Right lobe of liver (tissue), 4 donors: ENCODE results near the gene PRKAA1.

ENCODE experiments used
- POLR2A ChIP-seq: fragments of 450-650 bp; IDR thresholded peaks from one replicate; pipeline ENCODE4 v1.6.1; 2017; ENCODE audit warnings: antibody characterized with exemption, mild to moderate bottlenecking
- TF ChIP-seq, protein P1 (sequence below), 4 donors: fragments of 200-600 bp in 3 of 4; fragments of 450-650 bp in 1 of 4; IDR thresholded peaks; one replicate each; pipeline versions ENCODE4 v1.5.1 to v1.8.0; 2016 to 2022; ENCODE audit warnings: antibody characterized with exemption in 4 of 4, mild to moderate bottlenecking in 2 of 4
- donor health status: DM: no; HTN: no; CAD: no.
- donor health status: DM: no; HTN: no; CAD: no.
- donor health status: DM: no; HTN: yes; CAD: no.

DNA sequence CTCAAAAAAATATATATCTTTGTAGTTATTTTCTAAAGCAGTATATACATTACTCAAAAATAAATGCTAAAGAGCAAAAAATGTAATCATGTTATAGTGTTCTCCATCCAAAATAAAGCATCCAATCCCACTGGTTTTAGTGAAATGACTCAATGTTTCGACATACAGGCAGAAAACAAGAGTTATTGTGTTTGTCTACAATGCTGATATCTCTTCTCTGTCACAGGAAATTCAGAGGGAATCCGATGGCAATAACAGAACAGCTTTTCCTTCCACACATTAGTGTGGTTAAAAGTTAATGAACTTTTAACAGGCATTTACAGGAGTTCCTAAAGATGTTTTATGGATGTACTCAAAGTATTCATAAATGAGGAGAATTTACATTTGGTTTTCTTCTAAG lies 54.4 kb downstream of the PRKAA1 start:
- TF ChIP-seq POLR2A: no peak
- TF ChIP-seq, protein P1, sequence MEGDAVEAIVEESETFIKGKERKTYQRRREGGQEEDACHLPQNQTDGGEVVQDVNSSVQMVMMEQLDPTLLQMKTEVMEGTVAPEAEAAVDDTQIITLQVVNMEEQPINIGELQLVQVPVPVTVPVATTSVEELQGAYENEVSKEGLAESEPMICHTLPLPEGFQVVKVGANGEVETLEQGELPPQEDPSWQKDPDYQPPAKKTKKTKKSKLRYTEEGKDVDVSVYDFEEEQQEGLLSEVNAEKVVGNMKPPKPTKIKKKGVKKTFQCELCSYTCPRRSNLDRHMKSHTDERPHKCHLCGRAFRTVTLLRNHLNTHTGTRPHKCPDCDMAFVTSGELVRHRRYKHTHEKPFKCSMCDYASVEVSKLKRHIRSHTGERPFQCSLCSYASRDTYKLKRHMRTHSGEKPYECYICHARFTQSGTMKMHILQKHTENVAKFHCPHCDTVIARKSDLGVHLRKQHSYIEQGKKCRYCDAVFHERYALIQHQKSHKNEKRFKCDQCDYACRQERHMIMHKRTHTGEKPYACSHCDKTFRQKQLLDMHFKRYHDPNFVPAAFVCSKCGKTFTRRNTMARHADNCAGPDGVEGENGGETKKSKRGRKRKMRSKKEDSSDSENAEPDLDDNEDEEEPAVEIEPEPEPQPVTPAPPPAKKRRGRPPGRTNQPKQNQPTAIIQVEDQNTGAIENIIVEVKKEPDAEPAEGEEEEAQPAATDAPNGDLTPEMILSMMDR (IDR thresholded peaks at IDR 0.05): no peak
